ENCODE results near the gene TPM2.

Gene TPM2

GRCh38 chr9:35719546-35719945 lies 29.8 kb upstream of the TPM2 start:
- in situ Hi-C loops (cut with MboI; ENCODE audit: low sequenced_read_pairs) = loop anchor here (25.0 kb wide), 1 partner anchor 657 kb away; the partner anchor contains the start of gene VCP

GRCh38 chr9:35718721-35719511 lies 29.2 kb upstream of the TPM2 start:
- in situ Hi-C loops (cut with MboI; ENCODE audit: low sequenced_read_pairs) = loop anchor here (25.0 kb wide), 1 partner anchor 657 kb away; the partner anchor contains the start of gene VCP

- in situ Hi-C loops (cut with MboI; ENCODE audit: low sequenced_read_pairs) = loop anchor here (25.0 kb wide), 1 partner anchor 655 kb away; the partner anchor contains the start of gene VCP
Observed at GRCh38 chr9:35717132-35717870, 27.6 kb upstream of the TPM2 start.

- in situ Hi-C loops (cut with MboI; ENCODE audit: low sequenced_read_pairs) = loop anchor here (25.0 kb wide), 1 partner anchor 654 kb away; the partner anchor contains the start of gene VCP
Observed at GRCh38 chr9:35716230-35716629, 26.5 kb upstream of the TPM2 start.

GRCh38 chr9:35714579-35715252 lies 25.0 kb upstream of the TPM2 start:
- in situ Hi-C loops (cut with MboI; ENCODE audit: low sequenced_read_pairs) = loop anchor here (25.0 kb wide), 1 partner anchor 652 kb away; the partner anchor contains the start of gene VCP

GRCh38 chr9:35714123-35714522 lies 24.4 kb upstream of the TPM2 start:
- in situ Hi-C loops (cut with MboI; ENCODE audit: low sequenced_read_pairs) = loop anchor here (25.0 kb wide), 1 partner anchor 652 kb away; the partner anchor contains the start of gene VCP

GRCh38 chr9:35713578-35713977 lies 23.9 kb upstream of the TPM2 start:
- in situ Hi-C loops (cut with MboI; ENCODE audit: low sequenced_read_pairs) = loop anchor here (25.0 kb wide), 1 partner anchor 651 kb away; the partner anchor contains the start of gene VCP

GRCh38 chr9:35712762-35713400 lies 23.2 kb upstream of the TPM2 start:
- in situ Hi-C loops (cut with MboI; ENCODE audit: low sequenced_read_pairs) = loop anchor here (25.0 kb wide), 1 partner anchor 651 kb away; the partner anchor contains the start of gene VCP

GRCh38 chr9:35711501-35712428 lies 22.0 kb upstream of the TPM2 start:
- in situ Hi-C loops (cut with MboI; ENCODE audit: low sequenced_read_pairs) = loop anchor here (25.0 kb wide), 1 partner anchor 649 kb away; the partner anchor contains the start of gene VCP

- in situ Hi-C loops (cut with MboI; ENCODE audit: low sequenced_read_pairs) = loop anchor here (25.0 kb wide), 1 partner anchor 649 kb away; the partner anchor contains the start of gene VCP
Observed at GRCh38 chr9:35710818-35711500, 21.2 kb upstream of the TPM2 start.

GRCh38 chr9:35708146-35708545 lies 18.4 kb upstream of the TPM2 start:
- in situ Hi-C loops (cut with MboI; ENCODE audit: low sequenced_read_pairs) = loop anchor here (25.0 kb wide), 1 partner anchor 646 kb away; the partner anchor contains the start of gene VCP

- in situ Hi-C loops (cut with MboI; ENCODE audit: low sequenced_read_pairs) = loop anchor here (25.0 kb wide), 1 partner anchor 645 kb away; the partner anchor contains the start of gene VCP
Observed at GRCh38 chr9:35706951-35707350, 17.2 kb upstream of the TPM2 start.

- in situ Hi-C loops (cut with MboI; ENCODE audit: low sequenced_read_pairs) = loop anchor here (25.0 kb wide), 1 partner anchor 644 kb away; the partner anchor contains the start of gene VCP
Observed at GRCh38 chr9:35705836-35706430, 16.2 kb upstream of the TPM2 start.

GRCh38 chr9:35705372-35705771 lies 15.6 kb upstream of the TPM2 start:
- in situ Hi-C loops (cut with MboI; ENCODE audit: low sequenced_read_pairs) = loop anchor here (25.0 kb wide), 1 partner anchor 643 kb away; the partner anchor contains the start of gene VCP

GRCh38 chr9:35703906-35704672 lies 14.4 kb upstream of the TPM2 start:
- in situ Hi-C loops (cut with MboI; ENCODE audit: low sequenced_read_pairs) = loop anchor here (25.0 kb wide), 1 partner anchor 642 kb away; the partner anchor contains the start of gene VCP

GRCh38 chr9:35702696-35703095 lies 13.0 kb upstream of the TPM2 start:
- in situ Hi-C loops (cut with MboI; ENCODE audit: low sequenced_read_pairs) = loop anchor here (25.0 kb wide), 1 partner anchor 640 kb away; the partner anchor contains the start of gene VCP

- in situ Hi-C loops (cut with MboI; ENCODE audit: low sequenced_read_pairs) = loop anchor here (25.0 kb wide), 1 partner anchor 639 kb away; the partner anchor contains the start of gene VCP
Observed at GRCh38 chr9:35700942-35701341, 11.2 kb upstream of the TPM2 start.

Measured in HL-60/S4 treated with phorbol 12-myristate 13-acetate at 8.2 ng/mL for 4 days and 3 days (cell line).